ENCODE results near the gene IRF5.

IRF5 gene

GRCh38 chr7:128920913-128921582 lies 16.7 kb upstream of the IRF5 start:
- H3K27ac ChIP-seq = no peak overlapping the region
- TF ChIP-seq CTCF (conservative IDR thresholded peaks at IDR 0.05) = no peak

GRCh38 chr7:128921866-128922440 lies 15.8 kb upstream of the IRF5 start:
- TF ChIP-seq CTCF (conservative IDR thresholded peaks at IDR 0.05) = no peak
- no peak overlapping the region for H3K27ac ChIP-seq

GRCh38 chr7:128922496-128923410 lies 15.0 kb upstream of the IRF5 start:
- H3K27ac ChIP-seq = no peak overlapping the region
- no peak for TF ChIP-seq CTCF (conservative IDR thresholded peaks at IDR 0.05)

GRCh38 chr7:128923411-128923800 lies 14.3 kb upstream of the IRF5 start:
- no peak for TF ChIP-seq CTCF (conservative IDR thresholded peaks at IDR 0.05)
- no peak overlapping the region for H3K27ac ChIP-seq

GRCh38 chr7:128924707-128925588 lies 12.8 kb upstream of the IRF5 start:
- TF ChIP-seq CTCF (conservative IDR thresholded peaks at IDR 0.05) = no peak

GRCh38 chr7:128928159-128928813 lies 9.4 kb upstream of the IRF5 start:
- no peak overlapping the region for H3K27ac ChIP-seq
- no peak for TF ChIP-seq CTCF (conservative IDR thresholded peaks at IDR 0.05)

More at GRCh38 chr7:128924707-128925588, 12.8 kb upstream of the IRF5 start:
- H3K27ac ChIP-seq = no peak overlapping the region

All from VCaP (cell line).